Right lobe of liver (tissue), 4 donors: ENCODE measurements around the gene UBTD2.

Source experiments
- POLR2A ChIP-seq: fragments of 450-650 bp; IDR thresholded peaks from one replicate; pipeline ENCODE4 v1.6.1; 2017; ENCODE audit warnings: antibody characterized with exemption, mild to moderate bottlenecking
- TF ChIP-seq, protein P1 (sequence below), 4 donors: fragments of 200-600 bp in 3 of 4; fragments of 450-650 bp in 1 of 4; IDR thresholded peaks; one replicate each; pipeline versions ENCODE4 v1.5.1 to v1.8.0; 2016 to 2022; ENCODE audit warnings: antibody characterized with exemption in 4 of 4, mild to moderate bottlenecking in 2 of 4
- donor health status: DM: no; HTN: no; CAD: no.
- donor health status: DM: no; HTN: no; CAD: no.
- donor health status: DM: no; HTN: yes; CAD: no.

DNA sequence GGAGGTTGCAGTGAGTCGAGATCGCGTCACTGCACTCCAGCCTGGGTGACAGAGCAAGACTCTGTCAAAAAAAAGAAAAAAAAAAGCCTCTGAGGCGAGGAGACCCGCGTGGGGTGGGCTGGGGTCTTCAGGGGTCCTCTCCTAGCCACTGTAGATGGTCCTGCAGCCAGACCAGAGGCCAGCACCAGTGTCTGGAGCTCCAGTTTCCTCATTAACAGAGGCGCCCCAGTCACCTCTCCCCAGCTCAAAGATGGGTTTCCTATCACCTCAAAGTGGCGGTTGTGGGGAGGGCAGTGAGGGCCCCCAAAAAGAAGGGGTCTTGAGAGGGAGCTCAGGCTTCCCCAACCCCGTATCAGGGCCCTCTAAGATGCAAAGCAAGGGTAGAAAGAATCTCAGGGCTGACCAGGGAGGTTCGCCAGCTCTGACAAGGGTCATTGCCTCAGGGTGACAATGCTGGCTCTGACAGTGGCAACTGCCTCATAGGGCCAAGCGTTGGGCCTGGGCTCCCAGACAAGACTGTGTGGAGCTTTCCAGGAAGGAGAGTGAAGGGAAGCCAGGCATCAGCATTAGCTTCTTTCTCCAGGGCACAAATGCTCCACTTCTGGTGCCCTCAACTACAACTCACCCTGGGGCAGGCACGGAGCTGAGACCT is 110.5 kb downstream of the UBTD2 start:
- no peak for TF ChIP-seq POLR2A
- TF ChIP-seq, protein P1, sequence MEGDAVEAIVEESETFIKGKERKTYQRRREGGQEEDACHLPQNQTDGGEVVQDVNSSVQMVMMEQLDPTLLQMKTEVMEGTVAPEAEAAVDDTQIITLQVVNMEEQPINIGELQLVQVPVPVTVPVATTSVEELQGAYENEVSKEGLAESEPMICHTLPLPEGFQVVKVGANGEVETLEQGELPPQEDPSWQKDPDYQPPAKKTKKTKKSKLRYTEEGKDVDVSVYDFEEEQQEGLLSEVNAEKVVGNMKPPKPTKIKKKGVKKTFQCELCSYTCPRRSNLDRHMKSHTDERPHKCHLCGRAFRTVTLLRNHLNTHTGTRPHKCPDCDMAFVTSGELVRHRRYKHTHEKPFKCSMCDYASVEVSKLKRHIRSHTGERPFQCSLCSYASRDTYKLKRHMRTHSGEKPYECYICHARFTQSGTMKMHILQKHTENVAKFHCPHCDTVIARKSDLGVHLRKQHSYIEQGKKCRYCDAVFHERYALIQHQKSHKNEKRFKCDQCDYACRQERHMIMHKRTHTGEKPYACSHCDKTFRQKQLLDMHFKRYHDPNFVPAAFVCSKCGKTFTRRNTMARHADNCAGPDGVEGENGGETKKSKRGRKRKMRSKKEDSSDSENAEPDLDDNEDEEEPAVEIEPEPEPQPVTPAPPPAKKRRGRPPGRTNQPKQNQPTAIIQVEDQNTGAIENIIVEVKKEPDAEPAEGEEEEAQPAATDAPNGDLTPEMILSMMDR (IDR thresholded peaks at IDR 0.05): no peak
